SK-N-SH treated with all-trans-retinoic acid at 6 μM for 48 hours (cell line): Measurements from ENCODE around the gene FBXO31.

ENCODE experiments used
- ATAC-seq: fragments of 200-7000 bp; cut with Tn5 transposase; 3 replicates; pipeline ENCODE4 v1.9.1; 2020; ENCODE audit warnings: mild to moderate bottlenecking, moderate library complexity
- ARNTL ChIP-seq: fragments of 450-650 bp; formaldehyde crosslinking; IDR thresholded peaks from 2 replicates; pipeline ENCODE4 v1.5.0; 2020; ENCODE audit warnings: low read depth, mild to moderate bottlenecking, moderate library complexity, borderline replicate concordance
- CREB5 ChIP-seq: fragments of 250-450 bp; sonication (Bioruptor Pico); IDR thresholded peaks from 2 replicates; pipeline ENCODE4 v1.5.1; 2020; ENCODE audit warnings: low read depth, mild to moderate bottlenecking, moderate library complexity
- CSDC2 ChIP-seq: fragments of 250-450 bp; sonication (Bioruptor Pico); IDR thresholded peaks from 2 replicates; pipeline ENCODE4 v1.5.0; 2020; ENCODE audit warnings: mild to moderate bottlenecking, moderate library complexity
- CSRNP3 ChIP-seq: fragments of 250-450 bp; sonication (Bioruptor Pico); IDR thresholded peaks from 2 replicates; pipeline ENCODE4 v1.5.1; 2021; ENCODE audit warnings: mild to moderate bottlenecking, moderate library complexity
- ESRRG ChIP-seq: fragments of 250-450 bp; sonication (Bioruptor Pico); IDR thresholded peaks from 2 replicates; pipeline ENCODE4 v1.6.1; 2021; ENCODE audit warnings: mild to moderate bottlenecking
- GLIS3 ChIP-seq: fragments of 250-450 bp; sonication (Bioruptor Pico); IDR thresholded peaks from 2 replicates; pipeline ENCODE4 v1.5.0; 2020; ENCODE audit warnings: mild to moderate bottlenecking, moderate library complexity
- OSR1 ChIP-seq: fragments of 250-450 bp; sonication (Bioruptor Pico); IDR thresholded peaks from 2 replicates; pipeline ENCODE4 v1.8.0; 2022; ENCODE audit warnings: moderate library complexity, mild to moderate bottlenecking, inconsistent platforms
- POU6F1 ChIP-seq: fragments of 250-450 bp; sonication (Bioruptor Pico); IDR thresholded peaks from 2 replicates; pipeline ENCODE4 v1.8.0; 2021; ENCODE audit warnings: low read depth, mild to moderate bottlenecking, moderate library complexity, borderline replicate concordance
- PPARA ChIP-seq: fragments of 250-450 bp; sonication (Bioruptor Pico); IDR thresholded peaks from 2 replicates; pipeline ENCODE4 v1.5.0; 2020; ENCODE audit warnings: mild to moderate bottlenecking, borderline replicate concordance
- RARB ChIP-seq: fragments of 250-450 bp; sonication (Bioruptor Pico); IDR thresholded peaks from 2 replicates; pipeline ENCODE4 v1.8.0; 2021; ENCODE audit warnings: mild to moderate bottlenecking, moderate library complexity
- SNAI2 ChIP-seq: fragments of 250-450 bp; sonication (Bioruptor Pico); IDR thresholded peaks from 2 replicates; pipeline ENCODE4 v1.5.0; 2020; ENCODE audit warnings: mild to moderate bottlenecking, moderate library complexity
- TCF4 ChIP-seq: fragments of 250-450 bp; sonication (Bioruptor Pico); IDR thresholded peaks from 2 replicates; pipeline ENCODE4 v1.8.0; 2021; ENCODE audit warnings: mild to moderate bottlenecking, moderate library complexity, borderline replicate concordance
- TOX ChIP-seq: fragments of 250-450 bp; sonication (Bioruptor Pico); IDR thresholded peaks from 2 replicates; pipeline ENCODE4 v1.8.0; 2021; ENCODE audit warnings: mild to moderate bottlenecking, moderate library complexity, borderline replicate concordance
- TSHZ2 ChIP-seq: fragments of 250-450 bp; sonication (Bioruptor Pico); IDR thresholded peaks from 2 replicates; pipeline ENCODE4 v1.5.0; 2020; ENCODE audit warnings: mild to moderate bottlenecking, moderate library complexity
- ZC3H10 ChIP-seq: fragments of 250-450 bp; sonication (Bioruptor Pico); IDR thresholded peaks from 2 replicates; pipeline ENCODE4 v1.5.1; 2021; ENCODE audit warnings: mild to moderate bottlenecking, moderate library complexity
- ZFP3 ChIP-seq: fragments of 250-450 bp; sonication (Bioruptor Pico); IDR thresholded peaks from 2 replicates; pipeline ENCODE4 v1.5.0; 2020; ENCODE audit warnings: mild to moderate bottlenecking, moderate library complexity
- ZFP30 ChIP-seq: fragments of 450-650 bp; formaldehyde crosslinking; IDR thresholded peaks from 2 replicates; pipeline ENCODE4 v1.5.0; 2022; ENCODE audit warnings: mild to moderate bottlenecking, moderate library complexity
- ZNF565 ChIP-seq: fragments of 450-650 bp; formaldehyde crosslinking; conservative IDR thresholded peaks from 2 replicates; pipeline ENCODE4 v1.5.0; 2020; ENCODE audit warnings: low read depth, mild to moderate bottlenecking, moderate library complexity
- ZNF70 ChIP-seq: fragments of 450-650 bp; formaldehyde crosslinking; IDR thresholded peaks from 2 replicates; pipeline ENCODE4 v1.5.0; 2020; ENCODE audit warnings: mild to moderate bottlenecking, moderate library complexity
- ZNF8 ChIP-seq: fragments of 450-650 bp; formaldehyde crosslinking; IDR thresholded peaks from 2 replicates; pipeline ENCODE4 v1.5.0; 2020; ENCODE audit warnings: mild to moderate bottlenecking, moderate library complexity

Gene FBXO31

GRCh38 chr16:87344931-87345631 lies 38.5 kb downstream of the FBXO31 start:
- ATAC-seq: no peak
- no peak for TF ChIP-seq CREB5 (CRISPR knock-in tag)
- TF ChIP-seq PPARA (CRISPR knock-in tag): no peak
- TF ChIP-seq ZFP30 (CRISPR knock-in tag): no peak
- TF ChIP-seq CSDC2: no peak
- TF ChIP-seq TOX (CRISPR knock-in tag): no peak
- TF ChIP-seq ZFP3: no peak
- no peak for TF ChIP-seq ZNF8 (CRISPR knock-in tag)
- TF ChIP-seq GLIS3 (CRISPR knock-in tag): no peak
- TF ChIP-seq TSHZ2: no peak
- TF ChIP-seq OSR1 (CRISPR knock-in tag): no peak
- TF ChIP-seq RARB (CRISPR knock-in tag): no peak
- TF ChIP-seq ZNF70 (CRISPR knock-in tag): no peak
- no peak for TF ChIP-seq CSRNP3
- TF ChIP-seq ZNF565 (CRISPR knock-in tag): no peak
- no peak for TF ChIP-seq POU6F1 (CRISPR knock-in tag)
- TF ChIP-seq TCF4 (CRISPR knock-in tag): no peak
- no peak for TF ChIP-seq ARNTL (CRISPR knock-in tag)
- TF ChIP-seq ZC3H10 (CRISPR knock-in tag): no peak

- no peak for TF ChIP-seq TCF4 (CRISPR knock-in tag)
- no peak for TF ChIP-seq POU6F1 (CRISPR knock-in tag)
- TF ChIP-seq GLIS3 (CRISPR knock-in tag): no peak
- TF ChIP-seq TOX (CRISPR knock-in tag): no peak
- TF ChIP-seq RARB (CRISPR knock-in tag): no peak
- no peak for ATAC-seq
Observed at GRCh38 chr16:87344165-87344930, 39.2 kb downstream of the FBXO31 start.

GRCh38 chr16:87343753-87344050 lies 39.9 kb downstream of the FBXO31 start:
- no peak for ATAC-seq
- TF ChIP-seq TCF4 (CRISPR knock-in tag) (no peak), ZNF70 (CRISPR knock-in tag) (no peak), ZNF8 (CRISPR knock-in tag) (no peak), CSDC2 (no peak), ARNTL (CRISPR knock-in tag) (no peak), ZNF565 (CRISPR knock-in tag) (no peak), ESRRG (CRISPR knock-in tag) (no peak), GLIS3 (CRISPR knock-in tag) (no peak), ZFP3 (no peak), SNAI2 (no peak), CSRNP3 (no peak), ZFP30 (CRISPR knock-in tag) (no peak), RARB (CRISPR knock-in tag) (no peak), TSHZ2 (no peak)
